Measurements from ENCODE around the gene CDYL2.
"Not testable (repeated sequence)": the region's sequence is repeated elsewhere in the genome, so short reads cannot be mapped to it uniquely, and the experiment has no call there.

The CDYL2 gene

GRCh38 chr16:80743273-80743672 lies 61.1 kb downstream of the CDYL2 start:
- DNase-seq = no peak

- no peak for DNase-seq
Measured at GRCh38 chr16:80742331-80742730, 62.1 kb downstream of the CDYL2 start.

DNA sequence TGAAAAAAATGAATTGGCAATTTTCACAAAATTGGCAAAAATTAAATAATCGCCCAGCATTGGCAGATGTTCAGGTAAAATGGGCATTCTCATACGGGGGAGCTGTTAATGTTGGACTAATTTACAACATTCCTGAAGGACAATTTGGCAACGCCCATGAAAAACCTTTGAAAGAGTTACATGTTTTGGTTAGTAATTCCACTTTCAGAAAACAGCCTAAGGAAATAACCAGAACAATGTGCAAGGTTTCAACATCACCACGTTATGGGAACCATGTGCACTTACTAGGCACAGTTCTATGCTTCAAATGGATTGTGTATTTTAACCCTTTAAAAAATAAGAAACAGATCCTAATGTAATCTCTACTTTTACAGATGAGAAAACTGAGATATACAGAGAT lies 62.7 kb downstream of the CDYL2 start:
- no peak for DNase-seq

DNA sequence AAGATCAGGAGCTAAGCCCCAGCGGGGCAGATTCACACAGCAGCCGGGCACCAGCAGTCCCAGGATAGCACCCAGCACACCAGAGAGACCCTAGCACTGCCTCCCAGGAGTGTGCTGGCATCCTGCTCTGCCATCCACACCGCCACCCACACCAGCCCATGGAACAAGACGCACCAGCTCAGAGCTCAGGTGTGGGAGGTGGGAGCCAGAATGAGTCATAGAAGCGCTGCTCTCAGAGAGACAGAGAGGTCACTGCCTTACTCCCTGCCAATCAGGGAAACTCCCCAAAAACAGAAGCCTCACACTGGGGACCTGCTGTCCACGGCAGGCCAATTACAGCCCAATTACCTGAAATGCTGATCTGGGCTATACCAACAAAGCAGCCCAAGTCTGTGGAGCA lies 64.9 kb downstream of the CDYL2 start:
- peak; percentile 24 for DNase-seq

- DNase-seq = no peak
Measured at GRCh38 chr16:80738521-80738920, 65.9 kb downstream of the CDYL2 start.

DNA sequence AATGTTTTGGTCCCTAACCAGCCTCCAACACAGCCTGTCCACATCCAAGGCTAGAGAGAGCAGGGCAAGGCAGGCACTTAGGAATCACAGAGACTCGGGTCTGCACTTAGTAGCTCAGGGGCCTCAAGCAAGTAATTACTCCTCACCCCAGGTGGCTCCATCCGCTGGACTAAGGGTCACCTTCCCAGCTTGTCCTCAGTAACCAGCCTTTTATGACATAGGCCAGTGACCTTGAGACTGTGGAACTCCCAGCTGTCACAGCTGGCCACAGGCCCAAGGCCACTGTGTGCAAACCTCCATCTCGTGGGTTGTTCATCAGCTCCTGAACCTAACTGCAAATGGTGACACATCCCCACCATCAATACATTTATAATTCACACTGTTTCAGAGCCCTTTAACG lies 68.6 kb downstream of the CDYL2 start:
- no peak for DNase-seq

- no peak for DNase-seq
Measured at GRCh38 chr16:80733407-80733806, 71.0 kb downstream of the CDYL2 start.

DNA sequence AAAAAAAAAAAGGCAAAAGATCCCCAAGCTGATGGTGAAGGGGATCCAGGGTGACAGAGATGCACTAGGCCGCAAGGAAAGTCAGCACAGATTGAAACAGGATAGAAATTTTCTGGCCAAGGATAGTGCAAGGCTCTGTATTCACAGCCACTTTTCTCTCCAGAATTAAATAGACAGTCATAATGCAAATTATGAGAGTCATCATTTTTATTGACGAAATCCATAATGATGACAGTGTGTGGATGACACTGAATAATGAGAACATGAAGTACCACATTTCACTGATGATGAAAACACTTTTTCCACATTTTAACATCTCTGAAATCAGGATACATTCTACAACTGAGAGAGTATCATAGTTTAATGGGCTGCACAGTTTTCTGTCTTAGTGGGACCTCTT lies 72.5 kb downstream of the CDYL2 start:
- DNase-seq = no peak

GRCh38 chr16:80727066-80727763 lies 77.2 kb downstream of the CDYL2 start:
- not testable (repeated sequence) for DNase-seq

- DNase-seq = no peak
Measured at GRCh38 chr16:80725566-80726162, 78.7 kb downstream of the CDYL2 start.

DNA sequence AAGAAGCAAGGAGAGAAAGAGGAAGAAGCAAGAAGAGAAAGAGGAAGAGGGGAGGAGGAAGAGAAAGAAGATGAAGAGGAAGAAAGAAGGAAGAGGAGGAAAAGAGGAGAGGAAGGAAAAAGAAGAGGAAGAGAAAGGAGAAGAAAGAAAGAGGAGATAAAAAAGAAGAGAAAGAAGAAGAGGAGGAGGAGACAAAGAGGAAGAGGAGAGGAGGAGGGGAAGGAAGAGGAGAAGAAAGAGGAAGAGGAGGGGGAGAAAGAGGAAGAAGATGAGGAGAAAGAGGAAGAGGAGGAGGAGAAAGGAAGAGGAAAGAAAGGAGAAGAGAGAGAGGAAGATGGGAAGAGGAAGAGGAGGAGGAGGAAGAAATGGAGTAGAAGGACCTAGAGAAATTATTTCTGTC lies 80.4 kb downstream of the CDYL2 start:
- no peak for DNase-seq

DNA sequence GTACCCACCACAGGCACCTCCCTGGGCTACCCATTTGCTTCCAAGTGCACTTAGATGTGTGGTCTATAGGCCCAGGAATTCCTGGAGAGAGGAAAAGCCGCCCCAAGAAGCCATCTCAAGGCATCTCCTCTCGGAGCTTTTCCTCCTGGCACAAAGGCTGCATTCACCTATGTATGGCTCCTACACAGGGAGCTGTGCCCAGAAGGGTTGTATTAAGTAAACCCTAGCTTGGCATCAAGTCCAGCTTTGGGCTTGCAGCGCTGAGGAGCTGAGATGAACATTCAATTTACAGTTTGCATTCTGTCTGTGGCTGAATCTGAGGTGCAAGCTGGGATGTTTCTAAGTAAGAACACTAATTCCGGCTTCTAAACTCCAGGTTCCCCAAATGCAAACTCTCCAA lies 81.3 kb downstream of the CDYL2 start:
- DNase-seq = no peak

DNA sequence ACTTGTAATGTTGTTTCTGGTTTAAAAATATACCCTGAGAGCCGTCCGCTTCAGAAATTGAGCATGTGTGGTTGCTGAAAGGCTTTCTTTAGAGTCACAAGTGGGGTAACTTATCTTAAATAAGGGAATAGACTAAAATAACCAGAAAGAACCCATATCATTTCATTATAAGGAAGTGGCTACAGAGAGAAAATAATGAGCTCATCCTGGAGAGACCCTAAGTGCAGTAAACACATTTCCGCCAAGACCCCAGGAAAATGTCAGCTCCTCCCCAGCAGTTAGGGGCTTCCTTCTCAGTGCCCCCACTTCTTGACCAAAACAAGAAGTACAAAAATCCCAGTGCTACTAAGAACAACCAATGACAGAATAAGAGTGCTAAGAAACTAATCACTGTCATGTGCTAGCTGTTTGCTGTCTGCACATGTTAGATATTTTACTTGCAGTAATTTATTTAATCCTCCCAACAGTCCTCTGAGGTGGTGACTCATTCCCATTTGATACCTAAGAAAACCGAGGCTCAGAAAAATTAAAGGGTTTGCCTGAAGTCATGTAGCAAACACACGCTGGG lies 83.5 kb downstream of the CDYL2 start:
- no peak for DNase-seq

GRCh38 chr16:80719573-80719972 lies 84.8 kb downstream of the CDYL2 start:
- DNase-seq = no peak

- DNase-seq = no peak
Measured at GRCh38 chr16:80718480-80719220, 85.7 kb downstream of the CDYL2 start.

GRCh38 chr16:80717611-80718010 lies 86.8 kb downstream of the CDYL2 start:
- DNase-seq = no peak

DNA sequence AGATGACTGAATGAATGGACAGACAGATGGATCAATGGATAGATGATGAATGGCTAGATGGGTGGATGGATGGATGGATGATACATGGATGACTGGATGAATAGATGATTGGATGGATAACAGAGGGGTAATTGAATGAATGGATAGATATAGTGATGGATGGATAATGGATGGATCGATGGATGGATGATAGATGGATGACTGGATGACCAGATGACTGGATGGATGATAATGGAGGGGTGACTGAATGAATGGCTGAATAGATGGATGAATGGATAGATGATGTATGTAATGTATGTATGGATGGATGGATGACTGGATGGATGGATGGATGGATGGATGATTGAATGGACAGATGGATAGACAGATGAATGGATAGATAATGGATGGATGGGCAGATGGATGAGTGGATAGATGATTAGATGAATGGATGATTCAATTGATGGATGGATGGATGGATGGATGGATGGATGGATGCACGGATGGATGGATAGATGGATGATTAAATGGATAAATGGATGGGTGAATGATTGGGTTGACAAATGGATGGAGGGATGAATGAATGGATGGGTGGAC lies 87.7 kb downstream of the CDYL2 start:
- no peak for DNase-seq

GRCh38 chr16:80711406-80711805 lies 93.0 kb downstream of the CDYL2 start:
- DNase-seq = no peak

- DNase-seq = no peak
Measured at GRCh38 chr16:80710918-80711317, 93.5 kb downstream of the CDYL2 start.

- no peak for DNase-seq
Measured at GRCh38 chr16:80708823-80709222, 95.6 kb downstream of the CDYL2 start.

DNA sequence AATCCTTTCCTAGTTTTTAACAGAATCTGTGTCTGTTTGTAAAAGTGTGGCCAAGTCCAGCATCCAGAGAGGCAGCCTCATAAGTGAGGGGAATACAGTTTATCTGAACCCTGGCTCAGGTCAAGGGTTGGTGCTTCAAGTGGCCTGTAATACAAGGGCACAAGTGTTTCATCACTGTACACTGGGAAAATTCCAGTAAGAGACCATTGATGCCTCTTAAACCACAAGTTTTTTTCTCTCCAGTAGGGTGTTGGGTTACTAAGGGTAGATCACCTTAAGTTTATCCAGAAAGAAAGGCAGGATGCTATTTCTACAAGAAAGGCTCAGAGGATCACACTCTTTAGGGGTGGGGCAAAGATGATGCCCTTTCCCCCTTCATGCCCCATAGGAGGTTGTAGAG lies 96.7 kb downstream of the CDYL2 start:
- no peak for DNase-seq

DNA sequence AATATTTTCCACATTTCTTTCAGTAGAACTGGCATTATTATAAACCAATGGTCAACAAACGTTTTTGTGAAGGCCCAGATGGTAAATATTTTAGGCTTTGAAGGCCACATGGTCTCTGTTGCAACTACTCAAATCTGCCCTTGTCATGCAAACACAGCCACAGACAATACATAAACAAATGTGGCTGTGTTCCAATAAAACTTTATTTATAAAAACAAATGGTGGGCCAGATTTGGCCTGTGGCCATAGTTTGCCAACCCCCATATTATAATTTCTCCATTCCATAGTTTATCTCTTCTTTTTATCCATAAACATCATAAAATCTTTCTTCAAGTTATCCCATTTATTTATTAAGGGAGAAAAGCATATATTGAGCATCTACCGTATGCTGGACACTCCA lies 98.8 kb downstream of the CDYL2 start:
- no peak for DNase-seq

GRCh38 chr16:80704751-80705505 lies 99.5 kb downstream of the CDYL2 start:
- no peak for DNase-seq

All from stimulated activated naive CD4-positive, alpha-beta T cell treated with Interleukin-2 at 50 U/mL for 16 hours (primary cell).